ENCODE measurements around the gene TTC3. TPM values are rescaled to one million over a fixed set of nuclear protein-coding genes. Genes with fewer than 3 reads are reported as not detected.

Gene TTC3
- total and polyA plus RNA-seq, 9 of the 15 experiments (the other 6 are each of a cell fraction or from before 2014, with no cell fraction given), result 17.5 to 92.0 (median 59.5) TPM

DNA sequence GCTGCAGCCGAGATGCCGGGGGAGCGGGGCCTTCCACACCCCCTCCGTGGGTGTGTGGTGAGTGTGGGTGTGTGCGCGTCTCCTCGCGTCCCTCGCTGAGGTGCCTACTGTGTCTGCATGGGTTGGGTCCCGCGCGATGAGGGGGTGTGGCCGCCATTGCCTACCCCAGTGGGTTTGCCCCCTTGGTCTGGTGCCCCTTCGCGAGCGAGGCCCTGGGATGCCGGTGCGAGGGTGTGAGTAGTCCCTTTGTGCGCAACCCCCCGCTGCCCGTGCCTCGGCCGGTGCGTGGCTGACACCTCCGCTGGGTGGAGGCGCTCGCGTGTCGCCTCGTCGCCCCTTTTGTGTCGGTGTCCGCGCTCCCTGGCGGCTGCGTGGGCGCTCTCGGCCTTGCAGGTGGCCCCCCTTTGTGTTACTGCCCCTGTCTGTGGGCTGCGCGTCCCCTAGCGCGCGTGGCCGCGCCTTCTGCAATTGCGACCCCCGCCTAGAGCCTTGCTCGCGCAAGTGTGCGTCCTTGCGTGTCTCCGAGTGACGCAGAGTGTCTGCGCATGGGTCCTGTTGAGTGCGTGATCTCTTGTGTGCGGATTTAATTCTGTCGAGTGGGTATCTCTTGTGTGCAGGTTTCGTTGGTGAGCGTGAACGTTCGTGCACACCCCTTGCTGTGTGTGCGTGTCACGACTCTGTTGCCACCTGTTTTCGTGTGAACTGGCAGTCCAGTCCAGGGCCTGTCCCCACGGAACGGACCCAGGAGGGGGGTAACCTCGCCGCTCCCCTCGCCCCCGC lies 553 bp downstream of the TTC3 start (continued):
- TF ChIP-seq, protein P1, sequence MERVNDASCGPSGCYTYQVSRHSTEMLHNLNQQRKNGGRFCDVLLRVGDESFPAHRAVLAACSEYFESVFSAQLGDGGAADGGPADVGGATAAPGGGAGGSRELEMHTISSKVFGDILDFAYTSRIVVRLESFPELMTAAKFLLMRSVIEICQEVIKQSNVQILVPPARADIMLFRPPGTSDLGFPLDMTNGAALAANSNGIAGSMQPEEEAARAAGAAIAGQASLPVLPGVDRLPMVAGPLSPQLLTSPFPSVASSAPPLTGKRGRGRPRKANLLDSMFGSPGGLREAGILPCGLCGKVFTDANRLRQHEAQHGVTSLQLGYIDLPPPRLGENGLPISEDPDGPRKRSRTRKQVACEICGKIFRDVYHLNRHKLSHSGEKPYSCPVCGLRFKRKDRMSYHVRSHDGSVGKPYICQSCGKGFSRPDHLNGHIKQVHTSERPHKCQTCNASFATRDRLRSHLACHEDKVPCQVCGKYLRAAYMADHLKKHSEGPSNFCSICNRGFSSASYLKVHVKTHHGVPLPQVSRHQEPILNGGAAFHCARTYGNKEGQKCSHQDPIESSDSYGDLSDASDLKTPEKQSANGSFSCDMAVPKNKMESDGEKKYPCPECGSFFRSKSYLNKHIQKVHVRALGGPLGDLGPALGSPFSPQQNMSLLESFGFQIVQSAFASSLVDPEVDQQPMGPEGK (CRISPR knock-in tag; IDR thresholded peaks at IDR 0.05; ENCODE audit: borderline replicate concordance), result no peak
- TF ChIP-seq, protein P2, sequence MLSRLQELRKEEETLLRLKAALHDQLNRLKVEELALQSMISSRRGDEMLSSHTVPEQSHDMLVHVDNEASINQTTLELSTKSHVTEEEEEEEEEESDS (CRISPR knock-in tag; IDR thresholded peaks at IDR 0.05), result no peak
- TF ChIP-seq U2AF1 (optimal IDR thresholded peaks at IDR 0.05; ENCODE audit: low read depth, low read length) (peak; percentile 63), RBM22 (IDR thresholded peaks at IDR 0.05; ENCODE audit: low read depth, low read length, poor library complexity, severe bottlenecking) (no peak), FOXK2 (conservative IDR thresholded peaks at IDR 0.05 in 1 of 2, IDR thresholded peaks at IDR 0.05 in 1 of 2; ENCODE audit: low read depth in 2 of 2) (peak in 1 of 2 experiments; percentile 41; a peak in 1 of 4 replicates), ZNF668 (CRISPR knock-in tag; IDR thresholded peaks at IDR 0.05) (no peak), RBM34 (IDR thresholded peaks at IDR 0.05; ENCODE audit: borderline replicate concordance, insufficient read depth, low read length) (no peak), KDM5B (IDR thresholded peaks at IDR 0.05; ENCODE audit: insufficient replicate concordance, low read depth, low read length) (peak; percentile 18), KDM4B (IDR thresholded peaks at IDR 0.05; ENCODE audit: borderline replicate concordance in 2 of 2, low read depth in 1 of 2) (peak in 1 of 2 experiments; percentile 25; a peak in 1 of 4 replicates), ERF (CRISPR knock-in tag; IDR thresholded peaks at IDR 0.05) (no peak), GABPB2 (CRISPR knock-in tag; conservative IDR thresholded peaks at IDR 0.05) (no peak), FOSL1 (tag; conservative IDR thresholded peaks at IDR 0.05) (peak; percentile 26; the same call in 1 of the 2 replicates)
- TF ChIP-seq, protein P3, sequence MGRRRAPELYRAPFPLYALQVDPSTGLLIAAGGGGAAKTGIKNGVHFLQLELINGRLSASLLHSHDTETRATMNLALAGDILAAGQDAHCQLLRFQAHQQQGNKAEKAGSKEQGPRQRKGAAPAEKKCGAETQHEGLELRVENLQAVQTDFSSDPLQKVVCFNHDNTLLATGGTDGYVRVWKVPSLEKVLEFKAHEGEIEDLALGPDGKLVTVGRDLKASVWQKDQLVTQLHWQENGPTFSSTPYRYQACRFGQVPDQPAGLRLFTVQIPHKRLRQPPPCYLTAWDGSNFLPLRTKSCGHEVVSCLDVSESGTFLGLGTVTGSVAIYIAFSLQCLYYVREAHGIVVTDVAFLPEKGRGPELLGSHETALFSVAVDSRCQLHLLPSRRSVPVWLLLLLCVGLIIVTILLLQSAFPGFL (CRISPR knock-in tag; IDR thresholded peaks at IDR 0.05), result no peak; the same call in 1 of the 2 replicates
- TF ChIP-seq, protein P4, sequence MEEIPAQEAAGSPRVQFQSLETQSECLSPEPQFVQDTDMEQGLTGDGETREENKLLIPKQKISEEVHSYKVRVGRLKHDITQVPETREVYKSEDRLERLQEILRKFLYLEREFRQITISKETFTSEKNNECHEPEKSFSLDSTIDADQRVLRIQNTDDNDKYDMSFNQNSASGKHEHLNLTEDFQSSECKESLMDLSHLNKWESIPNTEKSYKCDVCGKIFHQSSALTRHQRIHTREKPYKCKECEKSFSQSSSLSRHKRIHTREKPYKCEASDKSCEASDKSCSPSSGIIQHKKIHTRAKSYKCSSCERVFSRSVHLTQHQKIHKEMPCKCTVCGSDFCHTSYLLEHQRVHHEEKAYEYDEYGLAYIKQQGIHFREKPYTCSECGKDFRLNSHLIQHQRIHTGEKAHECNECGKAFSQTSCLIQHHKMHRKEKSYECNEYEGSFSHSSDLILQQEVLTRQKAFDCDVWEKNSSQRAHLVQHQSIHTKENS (CRISPR knock-in tag; IDR thresholded peaks at IDR 0.05), result no peak
- TF ChIP-seq, protein P5, sequence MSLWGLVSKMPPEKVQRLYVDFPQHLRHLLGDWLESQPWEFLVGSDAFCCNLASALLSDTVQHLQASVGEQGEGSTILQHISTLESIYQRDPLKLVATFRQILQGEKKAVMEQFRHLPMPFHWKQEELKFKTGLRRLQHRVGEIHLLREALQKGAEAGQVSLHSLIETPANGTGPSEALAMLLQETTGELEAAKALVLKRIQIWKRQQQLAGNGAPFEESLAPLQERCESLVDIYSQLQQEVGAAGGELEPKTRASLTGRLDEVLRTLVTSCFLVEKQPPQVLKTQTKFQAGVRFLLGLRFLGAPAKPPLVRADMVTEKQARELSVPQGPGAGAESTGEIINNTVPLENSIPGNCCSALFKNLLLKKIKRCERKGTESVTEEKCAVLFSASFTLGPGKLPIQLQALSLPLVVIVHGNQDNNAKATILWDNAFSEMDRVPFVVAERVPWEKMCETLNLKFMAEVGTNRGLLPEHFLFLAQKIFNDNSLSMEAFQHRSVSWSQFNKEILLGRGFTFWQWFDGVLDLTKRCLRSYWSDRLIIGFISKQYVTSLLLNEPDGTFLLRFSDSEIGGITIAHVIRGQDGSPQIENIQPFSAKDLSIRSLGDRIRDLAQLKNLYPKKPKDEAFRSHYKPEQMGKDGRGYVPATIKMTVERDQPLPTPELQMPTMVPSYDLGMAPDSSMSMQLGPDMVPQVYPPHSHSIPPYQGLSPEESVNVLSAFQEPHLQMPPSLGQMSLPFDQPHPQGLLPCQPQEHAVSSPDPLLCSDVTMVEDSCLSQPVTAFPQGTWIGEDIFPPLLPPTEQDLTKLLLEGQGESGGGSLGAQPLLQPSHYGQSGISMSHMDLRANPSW (CRISPR knock-in tag; IDR thresholded peaks at IDR 0.05), result peak; percentile 27
- TF ChIP-seq, protein P6, sequence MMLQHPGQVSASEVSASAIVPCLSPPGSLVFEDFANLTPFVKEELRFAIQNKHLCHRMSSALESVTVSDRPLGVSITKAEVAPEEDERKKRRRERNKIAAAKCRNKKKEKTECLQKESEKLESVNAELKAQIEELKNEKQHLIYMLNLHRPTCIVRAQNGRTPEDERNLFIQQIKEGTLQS (IDR thresholded peaks at IDR 0.05), result no peak
- TF ChIP-seq, protein P6 (CRISPR knock-in tag; conservative IDR thresholded peaks at IDR 0.05), result 0 out of 2 replicates have a peak, but pooled peaks have one; percentile 27
